ENCODE data around the gene SMTN.
"Not testable (repeated sequence)": the region's sequence is repeated elsewhere in the genome, so short reads cannot be mapped to it uniquely, and the experiment has no call there.

Gene SMTN

DNA sequence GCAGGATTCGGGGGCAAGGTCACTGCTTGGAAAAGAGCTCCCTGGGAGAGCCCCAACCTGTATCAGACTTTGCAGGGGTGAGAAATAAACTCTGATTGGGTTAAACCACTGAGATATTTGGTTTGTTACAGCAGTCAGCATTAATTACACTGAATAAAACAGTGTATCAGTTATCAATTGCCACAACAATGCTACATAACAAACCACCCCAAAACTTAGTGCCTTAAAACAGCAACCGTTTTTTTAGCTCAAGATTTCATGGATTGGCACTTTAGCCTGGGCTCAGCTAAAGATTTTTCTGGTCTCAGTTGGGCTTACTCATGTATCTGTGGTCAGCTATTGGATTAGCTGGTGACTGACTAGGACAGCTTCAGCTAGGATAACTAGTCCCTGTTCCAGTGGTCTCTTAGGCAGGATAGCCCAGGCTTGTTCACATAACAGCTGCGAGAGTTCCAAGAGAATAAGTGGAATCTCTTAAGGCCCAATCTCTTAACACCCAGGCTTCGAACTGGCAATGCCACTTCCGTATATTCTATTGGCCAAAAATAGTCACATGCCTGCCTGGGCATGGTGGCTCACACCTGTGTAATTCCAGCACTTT lies 7.5 kb upstream of the SMTN start:
- not testable (repeated sequence) for DNase-seq

DNA sequence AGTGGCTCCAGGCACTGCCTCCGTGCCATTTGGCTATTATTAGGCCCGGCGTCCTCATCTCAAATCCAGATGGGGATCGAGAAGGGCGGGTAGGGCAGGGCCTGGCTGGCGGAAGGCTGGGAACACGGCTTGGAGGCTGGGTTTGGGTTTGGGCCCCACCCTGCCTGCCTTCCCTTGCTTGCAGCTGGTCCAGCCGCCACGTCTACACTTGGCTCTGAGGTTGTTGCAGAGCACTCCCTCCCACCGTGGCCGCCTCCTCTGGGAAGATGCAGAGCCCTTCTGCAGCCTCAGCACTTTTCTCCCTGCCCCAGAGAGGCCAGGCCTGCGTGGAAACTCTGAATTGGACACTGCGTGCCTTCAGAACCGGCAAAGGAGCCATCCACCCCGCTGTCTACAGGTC lies 5.2 kb upstream of the SMTN start:
- DNase-seq = no peak

DNA sequence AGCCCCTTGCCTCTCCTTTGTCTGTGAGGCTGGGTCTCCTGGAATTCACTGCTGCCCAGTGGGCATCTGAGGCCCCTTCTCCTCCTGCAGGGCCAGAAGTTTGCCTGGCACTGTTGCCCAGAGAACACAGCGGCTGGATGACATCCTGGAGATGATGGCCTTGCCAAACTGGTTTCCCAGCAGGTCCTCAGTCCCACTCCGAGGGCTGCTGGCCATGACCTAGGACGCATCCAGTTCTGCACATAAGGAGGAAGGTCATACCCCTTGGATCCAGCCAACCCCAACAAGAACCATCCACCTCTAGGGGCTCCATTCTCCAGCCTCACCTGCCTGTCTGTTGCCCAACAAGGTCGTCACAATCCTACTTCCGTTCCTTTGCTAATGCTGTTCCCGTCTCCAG lies 3.4 kb upstream of the SMTN start:
- DNase-seq = no peak

DNA sequence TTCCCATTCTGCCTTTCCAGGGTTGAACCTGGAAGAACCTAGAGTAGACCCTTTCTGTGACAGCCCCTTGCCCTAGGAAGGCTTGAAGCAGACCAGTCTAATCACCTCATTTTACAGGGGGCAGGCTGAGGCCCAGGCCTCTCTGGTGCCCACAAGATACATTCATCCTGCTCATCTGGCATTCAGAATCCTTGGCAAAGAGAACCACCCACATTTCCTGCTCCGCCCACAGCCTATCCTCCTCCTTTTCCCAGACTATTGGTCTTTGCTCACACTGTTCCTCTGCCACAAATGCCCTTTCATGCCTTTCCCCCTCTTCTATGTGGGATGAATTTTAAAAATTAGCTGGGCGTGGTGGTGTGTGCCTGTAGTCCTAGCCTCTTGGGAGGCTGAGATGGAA lies 2.7 kb upstream of the SMTN start:
- DNase-seq = peak; percentile 48

DNA sequence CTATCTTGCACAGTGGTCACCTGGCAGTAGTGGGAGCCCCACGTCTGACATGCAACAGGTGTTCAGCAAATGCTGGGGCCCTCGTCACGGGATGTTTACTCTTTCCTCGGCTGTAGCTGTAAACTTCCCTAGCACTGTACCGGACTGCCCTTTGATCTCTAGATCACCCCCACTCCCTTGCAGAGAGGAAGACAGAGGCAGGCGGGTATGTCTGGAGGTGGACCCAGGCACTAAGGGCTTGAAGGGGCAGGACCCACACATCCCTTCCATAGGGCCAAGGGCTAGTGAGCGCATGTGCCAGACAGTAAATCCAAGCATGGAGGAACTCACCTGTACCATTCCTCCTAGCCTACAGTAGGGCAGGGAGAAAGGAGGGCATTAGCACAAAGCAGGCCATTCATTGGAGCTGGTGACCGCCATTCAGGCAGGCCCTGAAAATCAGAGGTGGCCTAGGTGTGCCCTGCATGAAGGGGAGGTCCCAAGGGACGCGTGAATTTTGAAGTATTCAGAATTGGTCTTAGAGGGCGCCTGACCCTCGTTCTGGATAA lies 1.9 kb upstream of the SMTN start:
- DNase-seq = no peak

DNA sequence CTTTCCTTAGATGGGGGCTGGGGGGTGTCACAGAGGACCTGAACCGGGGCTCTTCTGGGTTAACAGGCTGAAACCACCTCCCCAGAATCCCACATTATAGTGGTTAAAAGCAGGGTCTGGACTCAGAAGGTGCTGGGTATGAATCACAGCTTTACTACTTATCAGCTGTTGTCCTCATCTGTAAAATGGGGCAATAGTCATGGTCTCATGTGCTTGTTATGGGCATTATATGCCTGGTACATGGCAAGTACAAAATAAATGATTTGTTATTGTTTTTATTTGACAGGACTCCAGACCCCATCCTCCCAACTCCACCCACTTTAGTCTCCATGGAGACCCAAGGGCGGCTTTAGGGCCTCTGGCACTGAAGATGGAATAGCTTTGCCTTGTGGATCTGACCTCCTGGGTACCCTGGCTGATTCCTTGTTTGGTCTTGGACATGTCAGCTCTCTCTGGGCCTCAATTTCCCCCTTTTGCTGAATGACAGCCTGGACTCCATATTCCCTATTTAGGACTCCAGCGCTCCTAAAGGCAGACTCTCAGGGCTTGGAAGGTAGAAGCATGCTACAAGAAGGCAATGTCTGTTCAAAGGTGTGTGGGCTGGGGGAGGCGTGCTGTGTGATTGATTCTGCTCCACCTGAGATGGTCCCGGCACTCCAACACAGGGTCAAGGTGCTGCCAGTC lies 812 bp upstream of the SMTN start:
- DNase-seq = no peak

DNA sequence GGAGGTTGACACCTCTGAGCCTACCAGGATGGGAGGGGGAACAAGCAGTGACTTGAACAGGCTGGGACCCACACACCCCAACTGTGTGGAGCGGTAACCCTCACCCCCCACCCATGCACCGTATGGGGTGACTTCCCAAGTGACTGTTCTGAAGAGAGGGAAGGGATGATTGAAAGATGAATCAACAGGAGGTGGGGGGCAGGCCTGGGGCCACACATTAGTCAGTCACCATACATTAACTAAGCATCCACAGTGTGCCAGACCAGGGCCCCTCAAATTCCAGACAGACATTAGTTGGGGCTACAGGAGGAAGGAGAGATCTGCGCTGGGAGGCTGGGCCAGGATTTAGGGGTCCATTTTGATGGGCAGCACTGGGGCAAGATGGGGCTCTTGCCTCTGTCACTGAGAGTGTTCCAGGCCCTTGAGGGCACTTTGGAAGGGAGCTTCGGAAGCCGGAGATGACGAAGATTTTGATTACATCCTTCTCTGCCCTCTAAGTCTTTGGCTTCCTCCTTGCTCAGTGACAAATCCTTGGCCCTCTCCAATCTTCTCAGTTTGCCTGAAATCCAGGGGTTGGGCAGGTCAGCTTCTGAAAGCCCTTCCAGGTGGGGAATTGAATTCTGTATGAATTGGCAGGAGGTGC lies 966 bp downstream of the SMTN start:
- peak; percentile 83 for DNase-seq

DNA sequence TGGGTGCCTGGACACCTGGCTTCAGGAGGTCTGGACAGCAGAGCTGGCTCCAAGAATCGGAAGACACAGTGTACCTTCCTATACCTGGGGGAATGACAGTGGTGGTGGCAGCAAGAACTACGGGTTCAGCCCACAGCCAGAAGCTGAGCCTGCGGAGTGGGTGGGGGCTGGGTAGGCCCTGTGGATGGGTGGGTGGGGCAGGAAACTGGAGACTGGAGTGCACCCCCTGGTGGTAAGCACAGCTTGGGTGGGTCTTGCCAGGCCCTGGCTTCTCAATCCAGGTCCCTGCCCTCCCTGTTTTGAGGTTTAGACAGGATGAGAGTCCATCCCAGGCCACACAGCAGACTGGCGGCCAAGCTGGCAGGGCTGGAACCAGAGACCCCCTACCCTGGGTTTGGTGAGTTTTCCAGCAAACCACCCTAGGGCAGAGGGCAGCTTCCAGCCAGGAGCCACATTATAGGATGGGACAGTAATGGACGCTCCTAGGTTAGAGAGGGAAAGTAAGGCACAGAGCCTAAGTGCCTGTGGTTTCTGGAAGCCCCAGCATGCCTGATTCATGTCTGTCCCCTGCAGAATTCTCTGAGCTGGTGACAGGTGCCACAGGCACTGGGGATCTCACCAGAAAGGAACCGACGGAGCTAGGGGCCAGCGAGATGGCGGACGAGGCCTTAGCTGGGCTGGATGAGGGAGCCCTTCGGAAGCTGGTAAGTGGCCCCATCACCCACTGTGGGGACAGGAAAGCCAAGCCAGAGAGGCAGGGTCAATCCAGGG lies 1.7 kb downstream of the SMTN start:
- peak; percentile 78 for DNase-seq

DNA sequence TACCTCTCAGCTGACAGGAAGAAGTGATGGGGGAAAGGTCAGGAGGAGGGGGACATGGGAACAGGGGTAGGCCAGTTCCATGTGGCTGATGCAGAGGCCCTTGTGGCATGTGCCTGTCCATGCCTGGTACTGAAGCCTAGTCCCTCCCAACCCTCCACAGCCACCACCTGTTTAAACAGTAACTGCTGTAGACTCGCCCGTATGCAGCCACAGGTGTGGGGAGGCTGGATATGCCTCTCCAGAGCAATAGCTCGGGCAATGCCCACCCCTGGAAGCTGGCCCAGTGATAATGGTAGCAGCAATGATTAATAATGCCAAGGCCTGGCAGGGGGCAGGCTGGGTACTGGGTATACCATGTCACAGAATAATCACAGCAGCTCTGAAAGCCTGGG lies 2.3 kb downstream of the SMTN start:
- no peak for DNase-seq

DNA sequence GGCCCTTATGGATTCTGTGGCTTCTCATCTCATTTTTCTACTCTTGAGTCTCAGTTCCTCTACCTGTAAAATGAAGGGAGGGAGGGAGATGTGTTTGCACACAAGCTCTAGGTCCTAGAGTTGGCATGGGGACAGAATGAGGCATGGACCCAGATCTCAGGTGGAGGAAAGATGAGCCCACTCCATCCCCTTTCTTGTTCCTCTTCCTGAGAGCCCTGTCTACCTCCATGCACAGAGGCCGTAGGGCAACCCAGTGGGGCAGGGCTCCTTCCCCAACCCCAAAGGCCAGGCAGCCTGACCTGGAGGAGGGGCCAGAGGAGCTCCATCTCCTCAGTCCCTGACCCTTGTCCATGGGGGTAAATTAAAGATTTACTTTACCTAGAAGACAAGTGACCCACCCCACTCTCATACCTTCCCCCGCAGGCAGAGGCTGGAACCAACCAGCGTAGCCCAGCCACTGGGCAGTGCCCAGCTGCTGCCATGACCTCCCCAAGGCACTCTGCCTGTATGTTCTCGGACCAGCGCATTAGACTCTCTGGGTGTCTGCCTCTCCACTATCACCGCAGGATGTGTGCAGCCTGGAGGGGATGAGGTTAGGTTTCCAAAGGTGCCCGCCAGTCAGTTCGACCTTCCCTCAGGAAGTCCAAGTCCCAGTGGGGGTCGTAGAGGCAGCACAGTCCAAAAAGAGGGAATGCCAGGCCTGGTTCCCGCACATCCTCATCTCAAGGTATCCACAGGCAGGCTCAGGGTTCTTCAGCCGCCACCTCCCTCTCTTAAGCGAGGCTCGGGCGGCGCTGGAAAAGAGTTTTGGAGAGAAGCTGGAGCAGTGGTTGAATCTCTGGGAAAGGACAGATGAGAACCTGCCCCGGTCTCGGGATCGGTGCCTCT lies 3.0 kb downstream of the SMTN start:
- no peak for DNase-seq

DNA sequence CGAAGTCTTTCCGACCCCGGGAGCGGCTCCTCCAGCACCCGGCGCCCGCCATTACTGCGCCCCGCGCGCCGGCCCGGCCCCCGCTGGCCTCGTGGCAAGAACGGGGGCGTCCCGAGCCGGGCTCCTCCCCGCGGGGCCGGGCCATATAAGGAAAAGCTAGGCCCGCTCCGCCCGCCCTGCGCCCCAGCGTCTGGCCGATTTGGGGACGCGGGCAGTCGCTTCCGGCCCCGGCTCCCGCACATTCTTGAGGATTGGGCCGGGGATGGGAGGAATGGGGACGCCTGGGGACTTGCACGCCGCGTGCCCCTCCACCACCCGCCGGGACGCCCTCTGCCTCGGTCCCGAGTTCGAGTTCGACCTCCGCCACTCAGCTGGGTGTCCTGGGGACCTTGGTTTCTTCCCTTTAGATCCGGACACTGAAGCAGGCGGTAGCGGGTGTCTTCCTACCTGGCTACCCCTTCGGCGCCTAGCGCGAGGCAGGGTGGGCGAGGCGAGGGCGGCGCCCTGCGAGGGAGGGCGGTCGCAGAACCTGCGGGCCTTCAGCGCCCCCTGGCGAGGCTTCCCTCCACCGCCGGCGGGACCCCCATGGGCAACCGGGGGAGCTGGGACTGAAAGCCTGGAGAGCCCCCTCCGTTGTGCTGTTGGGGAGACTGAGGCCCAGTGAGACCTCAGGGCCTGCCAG lies 3.8 kb downstream of the SMTN start:
- peak; percentile 84 for DNase-seq

DNA sequence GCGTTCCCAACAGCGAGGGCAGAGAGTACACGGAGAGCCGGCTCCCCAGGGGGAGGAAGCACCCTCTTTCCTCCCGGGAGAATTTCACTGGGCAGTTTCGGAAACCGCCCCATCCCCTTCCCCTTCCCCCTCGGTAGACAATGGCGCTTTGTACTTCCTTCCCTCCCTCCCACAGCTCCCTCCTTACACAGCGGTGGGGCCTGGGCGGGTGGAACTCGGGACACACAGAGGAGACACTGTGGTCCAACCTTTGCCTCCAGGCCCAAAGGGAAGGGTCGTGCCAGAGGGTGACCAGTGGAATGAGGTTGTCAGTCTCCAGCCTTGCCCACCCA lies 4.3 kb downstream of the SMTN start:
- DNase-seq = no peak

DNA sequence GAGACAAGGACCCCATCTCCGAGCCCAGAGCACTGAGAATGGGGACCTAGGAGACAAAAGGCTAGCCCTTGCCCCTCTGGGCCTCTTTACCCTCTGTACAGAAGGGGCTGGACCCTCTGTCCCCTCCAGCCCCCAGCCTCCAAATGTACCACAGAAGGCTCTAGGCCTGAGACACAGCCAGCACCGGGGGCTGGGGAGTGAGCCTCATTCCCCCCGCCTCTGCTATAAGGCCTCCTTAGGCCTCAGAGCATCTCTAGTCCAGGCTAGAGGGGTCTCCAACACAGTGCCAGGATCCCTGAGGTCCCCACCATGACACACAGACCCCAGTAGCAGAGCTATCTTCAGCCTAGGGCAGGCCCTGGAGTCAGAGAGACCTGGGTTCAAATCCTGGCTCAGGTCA lies 4.8 kb downstream of the SMTN start:
- no peak for DNase-seq

DNA sequence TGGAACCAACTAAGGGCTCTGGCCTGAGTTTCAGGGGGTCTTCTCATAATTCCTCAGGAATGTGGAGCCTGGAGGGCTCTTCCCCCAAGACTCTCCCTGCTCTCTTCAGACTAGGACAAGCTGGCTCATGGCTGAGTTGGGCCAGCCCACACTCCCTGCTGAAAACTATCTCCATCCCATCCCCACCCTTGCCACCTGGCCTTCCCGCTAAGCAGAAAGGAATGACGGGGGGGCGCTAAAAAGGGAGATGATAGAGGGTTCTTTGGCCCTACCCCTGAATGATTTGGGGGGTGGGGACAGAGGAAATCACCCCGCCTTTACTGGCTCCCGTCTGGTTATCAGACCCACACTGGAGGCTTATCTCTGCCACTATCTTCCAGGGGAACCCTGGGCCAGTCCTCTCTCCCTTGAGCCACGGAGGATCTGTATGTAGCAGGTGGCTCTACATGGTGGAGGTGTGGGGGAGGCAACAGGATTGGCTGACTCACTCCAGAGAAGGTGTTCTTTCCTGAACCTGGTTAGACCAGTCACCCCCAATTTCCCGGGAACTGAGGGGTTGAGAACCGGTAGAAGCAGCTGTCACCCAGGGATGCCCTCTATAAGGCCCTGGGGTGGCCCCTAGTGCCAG lies 5.7 kb downstream of the SMTN start:
- no peak for DNase-seq

DNA sequence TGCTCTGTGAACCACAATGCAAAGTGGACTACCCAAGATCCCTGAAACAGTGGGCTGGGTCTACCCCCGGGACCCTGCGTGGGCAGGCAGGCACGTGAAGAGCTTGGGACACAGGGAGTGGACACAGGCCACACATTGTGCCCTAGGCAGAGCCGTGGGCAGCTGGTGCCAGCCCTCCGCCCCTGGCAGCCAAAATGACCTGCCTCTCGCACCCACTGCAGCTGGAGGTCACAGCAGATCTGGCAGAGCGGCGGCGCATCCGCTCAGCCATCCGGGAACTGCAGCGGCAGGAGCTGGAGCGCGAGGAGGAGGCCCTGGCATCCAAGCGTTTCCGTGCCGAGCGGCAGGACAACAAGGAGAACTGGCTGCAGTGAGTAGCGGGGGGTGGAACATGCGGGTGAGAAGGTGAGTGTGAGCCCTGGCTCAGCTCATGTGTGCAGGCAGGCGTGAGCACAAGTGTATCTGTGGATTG lies 6.7 kb downstream of the SMTN start:
- no peak for DNase-seq

DNA sequence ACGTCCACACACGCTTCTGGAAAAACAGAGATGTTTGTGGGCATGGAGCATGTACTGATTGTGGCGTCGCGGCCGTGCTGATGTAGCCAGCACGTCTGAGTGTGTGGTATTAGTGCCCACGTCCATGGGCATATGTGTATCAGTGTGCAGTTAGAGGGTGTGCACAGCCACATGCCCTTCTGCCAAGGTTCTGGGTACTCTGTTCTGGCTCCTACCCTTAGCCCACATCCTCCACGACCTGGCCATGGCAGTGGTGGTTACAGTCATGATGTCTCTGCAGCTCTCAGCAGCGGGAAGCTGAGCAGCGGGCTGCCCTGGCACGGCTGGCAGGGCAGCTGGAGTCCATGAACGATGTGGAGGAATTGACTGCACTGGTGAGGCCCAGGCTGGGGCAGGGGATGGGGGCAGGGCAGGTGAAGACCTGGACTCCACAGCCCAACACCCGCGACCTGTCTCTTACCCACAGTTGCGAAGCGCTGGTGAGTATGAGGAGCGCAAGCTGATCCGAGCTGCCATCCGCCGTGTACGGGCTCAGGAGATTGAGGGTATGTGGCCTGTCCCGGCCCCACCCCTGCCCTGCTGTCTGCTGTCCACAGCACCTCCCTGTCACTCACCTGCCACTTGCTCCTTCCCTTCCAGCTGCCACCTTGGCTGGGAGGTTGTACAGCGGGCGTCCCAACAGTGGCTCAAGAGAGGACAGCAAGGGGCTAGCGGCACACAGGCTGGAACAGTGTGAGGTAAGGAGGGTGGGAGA lies 7.3 kb downstream of the SMTN start:
- DNase-seq = no peak

DNA sequence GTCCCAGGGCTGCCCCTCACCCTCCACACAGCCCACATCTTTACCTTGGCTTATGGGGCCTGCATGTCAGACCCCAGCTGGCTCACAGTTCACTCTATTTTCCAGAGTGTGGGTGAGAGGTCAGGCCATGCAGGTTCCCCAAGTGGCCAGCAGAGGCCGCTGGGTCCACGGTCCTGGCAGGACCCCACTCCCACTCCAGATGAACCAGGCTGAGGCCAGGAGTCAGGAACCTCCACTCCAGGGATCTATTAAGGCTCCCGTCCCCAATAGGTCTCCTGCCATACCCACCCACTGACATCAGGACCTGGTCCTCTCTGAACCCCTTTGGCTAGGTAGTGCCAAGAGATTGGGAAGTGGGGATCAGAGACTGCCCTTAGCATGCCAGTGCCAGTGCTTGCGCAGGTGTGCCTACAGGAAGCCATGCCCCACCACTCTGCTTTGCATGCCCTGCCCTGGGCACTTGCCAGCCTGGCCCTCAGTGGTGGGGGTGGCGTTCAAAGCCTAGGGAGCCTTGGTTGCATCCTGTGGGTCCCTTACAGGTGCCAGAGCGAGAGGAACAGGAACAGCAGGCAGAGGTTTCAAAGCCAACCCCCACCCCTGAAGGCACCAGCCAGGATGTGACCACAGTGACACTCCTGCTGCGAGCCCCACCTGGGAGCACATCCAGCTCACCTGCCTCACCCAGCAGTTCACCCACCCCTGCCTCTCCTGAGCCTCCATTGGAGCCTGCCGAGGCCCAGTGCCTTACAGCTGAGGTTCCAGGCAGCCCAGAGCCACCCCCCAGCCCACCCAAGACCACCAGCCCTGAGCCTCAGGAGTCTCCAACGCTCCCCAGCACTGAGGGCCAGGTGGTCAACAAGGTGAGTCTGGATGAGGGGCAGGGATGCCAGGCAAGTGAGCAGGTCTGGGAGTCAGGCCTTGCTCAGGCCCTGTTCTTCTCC lies 8.3 kb downstream of the SMTN start:
- peak; percentile 36 for DNase-seq

DNA sequence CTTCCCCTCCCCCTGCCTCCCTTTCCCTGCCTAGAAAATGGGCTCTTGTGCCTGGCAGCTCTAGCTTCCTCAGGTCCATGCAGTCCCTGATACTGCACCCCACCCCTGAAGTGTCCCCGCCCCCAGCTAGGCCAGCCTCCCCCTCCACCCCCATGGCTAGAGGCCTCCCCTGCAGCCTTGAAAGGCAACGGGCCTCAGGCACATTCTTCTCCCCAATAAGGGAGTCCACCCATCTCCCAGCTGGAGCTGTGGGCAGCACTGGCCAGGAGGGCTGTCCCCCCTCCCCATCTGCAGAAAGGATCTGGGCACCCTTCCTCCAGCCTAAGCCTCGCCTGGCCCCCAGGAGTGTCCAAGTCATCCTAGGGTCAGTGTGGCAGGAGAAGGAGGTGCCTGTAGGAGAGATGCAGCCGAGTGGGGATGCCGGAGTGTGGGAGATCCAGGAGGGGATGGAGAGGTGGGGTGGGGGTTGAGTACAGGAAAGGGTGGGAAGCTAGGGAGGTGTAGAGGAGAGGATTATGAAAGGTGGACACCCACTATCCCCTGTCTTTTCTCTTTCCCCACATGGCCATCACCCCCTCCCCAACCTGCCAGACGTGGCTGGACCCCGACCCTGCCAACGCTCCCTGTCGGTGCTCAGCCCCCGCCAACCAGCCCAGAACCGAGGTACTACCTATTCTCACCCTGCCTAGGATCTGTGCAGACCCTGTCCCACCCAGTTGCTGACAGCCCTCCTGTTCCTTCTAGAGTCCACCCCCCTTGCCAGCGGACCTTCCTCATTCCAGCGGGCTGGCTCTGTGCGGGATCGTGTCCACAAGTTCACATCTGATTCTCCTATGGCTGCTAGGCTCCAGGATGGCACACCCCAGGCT lies 9.3 kb downstream of the SMTN start:
- DNase-seq = no peak

All from EL (cell line).